DND-41 (cell line): ENCODE results near the gene MICOS13.

ENCODE experiments used
- ATAC-seq: fragments of 200-7000 bp; cut with Tn5 transposase; 3 replicates; pipeline ENCODE4 v1.9.1; 2021; ENCODE audit warnings: low read depth; ENCODE audit not compliant: insufficient read depth
- DNase-seq: peaks from one replicate; pipeline ENCODE4 v3.0.0-alpha.2; 2020
- H2AFZ ChIP-seq: 2 replicates; pipeline ENCODE4 v1.6.0; 2012; ENCODE audit warnings: low read depth, low read length
- H3K27ac ChIP-seq: 2 replicates; pipeline ENCODE4 v1.5.1; 2012; ENCODE audit warnings: low read length, inconsistent platforms
- H3K27me3 ChIP-seq: fragments of 200-600 bp; sonication (generic); 2 replicates; pipeline ENCODE4 v1.6.0; 2012; ENCODE audit warnings: low read length, mild to moderate bottlenecking, inconsistent platforms; ENCODE audit not compliant: insufficient read depth, poor library complexity
- H3K36me3 ChIP-seq: 2 replicates; pipeline ENCODE4 v1.5.1; 2012; ENCODE audit warnings: low read length, inconsistent platforms; ENCODE audit not compliant: insufficient read depth
- H3K4me1 ChIP-seq: 2 replicates; pipeline ENCODE4 v1.5.1; 2012; ENCODE audit warnings: mild to moderate bottlenecking, low read length; ENCODE audit not compliant: insufficient read depth
- H3K4me2 ChIP-seq: 2 replicates; pipeline ENCODE4 v1.6.0; 2012; ENCODE audit warnings: mild to moderate bottlenecking, moderate library complexity, low read length, inconsistent platforms; ENCODE audit not compliant: insufficient read depth
- H3K4me3 ChIP-seq, 2 experiments: fragments of 200-600 bp in 1 of 2; shearing (Covaris generic) in 1 of 2; 2 replicates each; pipeline ENCODE4 v1.5.1; 2012 to 2016; ENCODE audit warnings: inconsistent platforms in 2 of 2, low read length in 2 of 2, mild to moderate bottlenecking in 2 of 2, low read depth in 1 of 2, moderate library complexity in 1 of 2
- H3K79me2 ChIP-seq: 2 replicates; pipeline ENCODE4 v1.6.0; 2012; ENCODE audit warnings: low read length, inconsistent platforms; ENCODE audit not compliant: insufficient read depth
- H3K9ac ChIP-seq: 2 replicates; pipeline ENCODE4 v1.6.0; 2012; ENCODE audit warnings: low read depth, mild to moderate bottlenecking, inconsistent platforms, low read length, moderate library complexity
- H3K9me3 ChIP-seq: 2 replicates; pipeline ENCODE4 v1.5.1; 2012; ENCODE audit warnings: low read length, moderate library complexity, mild to moderate bottlenecking, inconsistent platforms; ENCODE audit not compliant: insufficient read depth, severe bottlenecking
- H4K20me1 ChIP-seq: 2 replicates; pipeline ENCODE4 v1.6.0; 2012; ENCODE audit warnings: low read length; ENCODE audit not compliant: insufficient read depth
- EZH2 ChIP-seq: IDR thresholded peaks from 3 replicates; pipeline ENCODE4 v1.6.1; 2012; ENCODE audit warnings: borderline replicate concordance, low read depth, mild to moderate bottlenecking, moderate library complexity, low read length, inconsistent platforms; ENCODE audit not compliant: severe bottlenecking
- TF ChIP-seq, protein P1 (sequence below): IDR thresholded peaks from 2 replicates; pipeline ENCODE4 v1.5.1; 2012; ENCODE audit warnings: borderline replicate concordance, low read length, moderate library complexity, mild to moderate bottlenecking; ENCODE audit not compliant: poor library complexity, severe bottlenecking; ENCODE audit errors: extremely low read depth

MICOS13 gene

DNA sequence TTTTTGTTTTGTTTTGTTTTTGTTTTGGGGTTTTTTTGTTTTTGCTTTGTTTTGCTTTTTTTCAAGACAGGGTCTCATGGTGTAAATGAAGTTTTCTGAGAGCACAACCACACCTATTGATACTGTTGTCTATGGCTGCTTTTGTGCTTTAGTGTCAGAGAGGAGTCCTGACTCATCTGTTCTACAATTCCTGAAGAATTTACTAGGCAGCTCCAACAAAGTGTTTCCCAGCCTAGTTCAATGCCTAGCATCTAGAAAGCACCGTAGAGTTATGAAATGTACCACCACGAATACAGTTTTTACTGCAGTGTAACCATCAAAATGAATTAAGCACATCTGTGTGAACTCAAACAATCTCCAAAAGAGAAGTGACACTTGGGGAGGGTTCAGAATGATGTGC lies 36.3 kb downstream of the MICOS13 start:
- TF ChIP-seq EZH2, result no peak
- TF ChIP-seq, protein P1, sequence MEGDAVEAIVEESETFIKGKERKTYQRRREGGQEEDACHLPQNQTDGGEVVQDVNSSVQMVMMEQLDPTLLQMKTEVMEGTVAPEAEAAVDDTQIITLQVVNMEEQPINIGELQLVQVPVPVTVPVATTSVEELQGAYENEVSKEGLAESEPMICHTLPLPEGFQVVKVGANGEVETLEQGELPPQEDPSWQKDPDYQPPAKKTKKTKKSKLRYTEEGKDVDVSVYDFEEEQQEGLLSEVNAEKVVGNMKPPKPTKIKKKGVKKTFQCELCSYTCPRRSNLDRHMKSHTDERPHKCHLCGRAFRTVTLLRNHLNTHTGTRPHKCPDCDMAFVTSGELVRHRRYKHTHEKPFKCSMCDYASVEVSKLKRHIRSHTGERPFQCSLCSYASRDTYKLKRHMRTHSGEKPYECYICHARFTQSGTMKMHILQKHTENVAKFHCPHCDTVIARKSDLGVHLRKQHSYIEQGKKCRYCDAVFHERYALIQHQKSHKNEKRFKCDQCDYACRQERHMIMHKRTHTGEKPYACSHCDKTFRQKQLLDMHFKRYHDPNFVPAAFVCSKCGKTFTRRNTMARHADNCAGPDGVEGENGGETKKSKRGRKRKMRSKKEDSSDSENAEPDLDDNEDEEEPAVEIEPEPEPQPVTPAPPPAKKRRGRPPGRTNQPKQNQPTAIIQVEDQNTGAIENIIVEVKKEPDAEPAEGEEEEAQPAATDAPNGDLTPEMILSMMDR, result no peak
- ATAC-seq, result no peak
- no peaks in the 10 kb centered on the region for H3K9me3 ChIP-seq
- no peak overlapping the region for H3K4me3 ChIP-seq
- H3K36me3 ChIP-seq, result peaks cover 84% of the 10 kb centered on the region
- H4K20me1 ChIP-seq, result peaks cover 70% of the 10 kb centered on the region
- H3K4me1 ChIP-seq, result no peaks in the 10 kb centered on the region
- H3K27ac ChIP-seq, result no peak overlapping the region
- H3K27me3 ChIP-seq, result no peaks in the 10 kb centered on the region
- DNase-seq, result no peak
- no peak overlapping the region for H2AFZ ChIP-seq
- H3K79me2 ChIP-seq, result peaks cover 94% of the 10 kb centered on the region
- H3K9ac ChIP-seq, result no peak overlapping the region
- H3K4me2 ChIP-seq, result no peak overlapping the region

GRCh38 chr19:5643060-5643459 lies 37.3 kb downstream of the MICOS13 start:
- Histone ChIP-seq H3K79me2 (peaks cover 99% of the 10 kb centered on the region), H4K20me1 (peaks cover 79% of the 10 kb centered on the region), H2AFZ (no peak overlapping the region), H3K27me3 (no peaks in the 10 kb centered on the region), H3K36me3 (peaks cover 83% of the 10 kb centered on the region), H3K4me2 (no peak overlapping the region), H3K27ac (no peak overlapping the region), H3K4me3 (no peak overlapping the region), H3K4me1 (no peaks in the 10 kb centered on the region), H3K9me3 (no peaks in the 10 kb centered on the region), H3K9ac (no peak overlapping the region)
- no peak for ATAC-seq
- DNase-seq, result no peak
- no peak for TF ChIP-seq EZH2
- TF ChIP-seq, protein P1, result no peak

- DNase-seq (no peak), ATAC-seq (no peak)
- no peaks in the 10 kb centered on the region for H3K27me3 ChIP-seq
- TF ChIP-seq EZH2, result no peak
- TF ChIP-seq, protein P1, result no peak
- peaks cover 82% of the 10 kb centered on the region for H3K36me3 ChIP-seq
- no peak overlapping the region for H3K9ac ChIP-seq
- H3K4me3 ChIP-seq, result no peak overlapping the region
- H3K79me2 ChIP-seq, result peaks cover 99% of the 10 kb centered on the region
- peaks cover 86% of the 10 kb centered on the region for H4K20me1 ChIP-seq
- H3K4me1 ChIP-seq, result no peaks in the 10 kb centered on the region
- H3K27ac ChIP-seq, result no peak overlapping the region
- H3K4me2 ChIP-seq, result no peak overlapping the region
- no peak overlapping the region for H2AFZ ChIP-seq
- no peaks in the 10 kb centered on the region for H3K9me3 ChIP-seq
These were observed 38.1 kb downstream of the MICOS13 start for GRCh38 chr19:5642204-5642603.

DNA sequence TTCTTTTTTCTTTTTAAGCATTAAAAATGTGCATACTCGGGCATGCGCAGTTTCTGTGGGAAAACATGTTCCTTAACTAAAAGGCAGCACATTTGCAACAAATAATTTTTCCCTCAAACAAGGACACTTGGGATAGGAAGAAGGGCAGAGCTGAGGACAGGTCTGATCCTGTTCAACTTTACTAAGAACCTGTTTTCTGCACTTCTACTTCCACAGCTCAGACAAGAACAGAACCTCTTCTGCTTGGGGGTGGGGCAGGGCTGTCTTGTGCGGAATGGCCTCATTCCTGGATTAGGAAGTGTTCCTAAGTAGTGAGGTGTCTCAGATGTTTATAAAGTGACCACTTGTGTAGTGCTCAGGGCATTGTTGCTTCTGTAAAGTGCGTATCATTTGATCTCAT lies 39.1 kb downstream of the MICOS13 start:
- H3K27me3 ChIP-seq, result no peaks in the 10 kb centered on the region
- no peak overlapping the region for H3K4me2 ChIP-seq
- H4K20me1 ChIP-seq, result peaks cover 83% of the 10 kb centered on the region
- peaks cover 99% of the 10 kb centered on the region for H3K79me2 ChIP-seq
- no peak overlapping the region for H3K4me3 ChIP-seq
- ATAC-seq, result no peak
- TF ChIP-seq, protein P1, result no peak
- TF ChIP-seq EZH2, result no peak
- no peaks in the 10 kb centered on the region for H3K4me1 ChIP-seq
- no peak overlapping the region for H2AFZ ChIP-seq
- H3K9ac ChIP-seq, result no peak overlapping the region
- DNase-seq, result no peak
- peaks cover 79% of the 10 kb centered on the region for H3K36me3 ChIP-seq
- H3K9me3 ChIP-seq, result no peaks in the 10 kb centered on the region
- no peak overlapping the region for H3K27ac ChIP-seq
